SK-N-MC (cell line): Measurements from ENCODE around the gene NOC4L.

Experiments
- EZH2 ChIP-seq: fragments of 200-600 bp; sonication (generic); IDR thresholded peaks from one replicate; pipeline ENCODE4 v1.6.1; 2017; ENCODE audit warnings: antibody characterized with exemption
- FOXP2 ChIP-seq: optimal IDR thresholded peaks from 2 replicates; pipeline ENCODE3; 2011; ENCODE audit warnings: mild to moderate bottlenecking, moderate library complexity; ENCODE audit not compliant: insufficient read depth; ENCODE audit errors: extremely low read length, control extremely low read depth
- POLR2AphosphoS5 ChIP-seq: IDR thresholded peaks from 2 replicates; pipeline ENCODE4 v1.6.1; 2012; ENCODE audit warnings: mild to moderate bottlenecking, low read depth, low read length, borderline replicate concordance

- TF ChIP-seq POLR2AphosphoS5 = no peak
- no peak for TF ChIP-seq EZH2
- TF ChIP-seq FOXP2 = no peak
Observed at GRCh38 chr12:132121283-132121682, 23.0 kb upstream of the NOC4L start.
